GM21786 (cell line): ENCODE data around the gene FOXI1.

Experiments used
- ATAC-seq: cut with Tn5 transposase; IDR thresholded peaks from one replicate; pipeline ENCODE4 v1.9.1; 2021; ENCODE audit not compliant: unreplicated experiment

FOXI1 gene

DNA sequence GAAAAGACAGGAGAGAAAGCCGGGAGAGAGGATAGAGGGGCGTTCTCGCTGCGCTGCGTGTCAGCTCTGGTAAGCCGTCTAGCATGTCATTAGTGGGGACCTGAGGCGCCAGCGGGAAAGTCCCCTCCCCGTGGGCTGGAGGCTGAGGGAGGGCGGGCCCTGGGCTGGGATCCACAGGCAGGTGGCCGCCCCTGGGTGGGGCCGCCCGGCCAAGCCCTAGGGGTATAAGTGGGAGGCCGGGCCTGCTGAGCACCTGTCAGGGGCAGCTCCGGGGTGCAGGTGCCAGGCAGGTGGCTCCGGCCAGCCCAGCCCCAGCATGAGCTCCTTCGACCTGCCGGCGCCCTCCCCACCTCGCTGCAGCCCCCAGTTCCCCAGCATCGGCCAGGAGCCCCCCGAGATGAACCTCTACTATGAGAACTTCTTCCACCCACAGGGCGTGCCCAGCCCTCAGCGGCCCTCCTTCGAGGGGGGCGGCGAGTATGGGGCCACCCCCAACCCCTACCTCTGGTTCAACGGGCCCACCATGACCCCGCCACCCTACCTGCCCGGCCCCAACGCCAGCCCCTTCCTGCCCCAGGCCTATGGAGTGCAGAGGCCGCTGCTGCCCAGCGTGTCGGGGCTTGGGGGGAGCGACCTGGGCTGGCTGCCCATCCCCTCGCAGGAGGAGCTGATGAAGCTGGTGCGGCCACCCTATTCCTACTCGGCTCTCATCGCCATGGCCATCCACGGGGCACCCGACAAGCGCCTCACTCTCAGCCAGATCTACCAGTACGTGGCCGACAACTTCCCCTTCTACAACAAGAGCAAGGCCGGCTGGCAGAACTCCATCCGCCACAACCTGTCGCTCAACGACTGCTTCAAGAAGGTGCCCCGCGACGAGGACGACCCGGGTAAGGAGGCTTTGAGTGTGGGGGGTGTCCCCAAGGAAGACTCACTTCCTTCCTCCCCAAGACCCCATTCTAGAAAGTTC, at the start of gene FOXI1:
Gene FOXI1, plus strand, starts transcription at position 256 of the 970 bp plus-strand sequence. Its CDS starts 61 bp downstream, at position 317.
- ATAC-seq, result no peak

DNA sequence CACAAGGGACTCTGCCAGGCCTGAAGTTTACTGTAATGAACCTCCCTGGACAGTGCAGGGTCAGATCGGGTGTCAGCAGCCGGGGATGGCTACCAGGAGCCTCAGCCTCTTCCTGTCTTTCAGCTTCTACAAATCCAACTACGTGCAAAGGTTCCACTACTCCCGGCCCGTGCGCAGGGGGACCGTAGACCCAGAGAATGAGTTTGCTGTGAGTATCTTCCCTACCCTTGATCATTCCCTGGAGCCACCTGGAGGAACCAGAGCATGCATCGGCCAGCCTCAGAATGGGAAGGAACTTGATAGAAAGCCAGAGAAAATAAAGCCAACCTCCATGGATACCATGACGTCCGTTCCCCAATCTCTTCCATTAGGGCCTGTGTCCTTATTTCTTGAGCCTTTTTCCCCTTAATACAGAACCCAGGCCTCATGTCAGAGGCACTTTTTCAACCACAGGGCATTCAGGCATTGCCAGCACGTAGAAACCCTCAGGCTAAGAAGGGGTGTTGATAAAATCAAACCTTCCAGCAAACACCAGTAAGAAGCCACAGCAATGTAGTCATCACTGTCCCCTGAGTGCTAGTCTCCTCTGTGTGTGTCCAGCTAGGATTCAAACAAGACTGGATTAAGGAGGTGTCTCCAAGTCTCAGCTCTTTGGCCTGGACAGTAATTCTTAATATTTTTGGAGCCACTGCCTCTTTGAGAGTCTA, 49.0 kb upstream of the FOXI1 start:
- ATAC-seq, result no peak

DNA sequence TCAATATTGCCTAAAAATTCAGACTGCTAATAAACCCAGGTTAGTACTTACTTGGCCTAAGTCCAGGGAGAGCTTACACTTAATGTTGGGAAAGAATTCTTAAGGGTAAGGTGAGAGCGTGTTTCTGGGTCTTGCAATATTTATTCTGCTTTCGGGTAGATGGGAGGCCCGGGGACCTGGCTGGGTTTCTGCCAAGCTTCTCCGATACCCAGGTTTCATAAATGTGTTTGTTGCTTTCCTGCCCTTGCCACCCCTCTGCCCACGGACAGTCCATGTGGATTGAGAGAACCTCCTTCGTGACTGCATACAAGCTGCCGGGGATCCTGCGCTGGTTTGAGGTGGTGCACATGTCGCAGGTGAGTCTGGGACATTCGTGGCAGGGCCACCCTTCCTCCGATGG, 48.4 kb upstream of the FOXI1 start:
- no peak for ATAC-seq

DNA sequence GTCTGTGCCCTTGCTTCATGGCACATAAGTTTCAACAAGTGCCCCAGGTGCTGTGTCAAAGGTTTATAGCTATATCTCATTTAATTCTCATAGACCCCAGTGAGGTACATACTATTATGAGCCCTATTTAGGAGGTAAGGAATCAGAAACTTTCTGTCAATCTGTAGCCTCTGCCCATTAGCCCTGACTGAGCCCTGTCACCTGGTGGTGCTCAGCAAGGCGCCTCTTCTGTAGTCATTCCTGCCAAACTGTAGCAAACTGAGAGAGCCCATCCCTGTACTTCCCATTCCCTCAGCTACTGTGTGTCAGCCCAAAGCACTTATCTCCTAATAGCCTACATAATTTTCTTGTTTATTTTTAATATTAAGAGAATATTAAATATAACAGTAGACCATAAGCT, 46.5 kb upstream of the FOXI1 start:
- no peak for ATAC-seq

DNA sequence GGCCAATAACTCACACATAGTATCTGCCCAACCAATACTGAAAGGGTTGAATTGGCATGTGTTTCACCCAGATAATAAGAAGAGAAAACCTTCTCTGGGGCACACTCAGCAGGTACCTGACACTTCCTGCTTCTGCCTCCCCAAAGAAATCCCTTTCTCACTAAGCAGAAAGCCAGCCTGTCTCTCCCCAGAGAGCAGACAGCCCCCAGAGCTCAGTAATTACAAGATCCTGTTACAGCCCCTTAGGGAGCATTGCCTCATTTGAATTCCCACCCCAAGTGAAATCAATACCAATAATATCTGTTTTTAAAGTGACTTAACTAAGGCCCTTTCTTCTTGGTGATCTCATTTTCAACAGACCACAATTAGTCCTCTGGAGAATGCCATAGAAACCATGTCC, 38.5 kb upstream of the FOXI1 start:
- peak; percentile 55 for ATAC-seq

DNA sequence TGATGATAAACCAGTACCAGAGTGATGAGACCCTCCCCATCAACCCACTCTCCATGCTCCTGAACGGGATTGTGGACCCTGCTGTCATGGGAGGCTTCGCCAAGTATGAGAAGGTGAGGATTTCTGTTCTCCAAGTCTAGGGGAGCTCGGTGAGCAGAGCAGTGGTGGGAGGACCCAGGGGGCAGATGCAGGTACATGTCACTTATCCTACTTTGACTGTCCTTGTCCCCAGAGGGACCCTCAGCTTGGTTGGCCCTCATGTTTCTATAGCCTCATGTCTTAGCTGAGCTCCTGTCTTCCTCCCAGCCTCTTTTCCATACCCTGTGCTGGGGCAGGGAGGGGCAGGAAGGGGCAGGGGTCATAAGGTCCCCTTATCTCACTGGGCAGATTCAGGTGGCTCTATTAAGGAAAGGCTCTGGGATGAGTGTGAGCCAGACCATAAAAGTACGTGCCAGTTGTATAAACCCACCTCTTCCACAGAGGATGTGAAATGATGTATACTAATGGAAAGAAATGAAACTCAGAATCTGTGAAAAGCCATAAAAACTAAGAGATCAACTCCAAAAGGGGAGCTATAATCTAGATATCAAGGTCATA, 38.0 kb upstream of the FOXI1 start:
- ATAC-seq, result no peak

DNA sequence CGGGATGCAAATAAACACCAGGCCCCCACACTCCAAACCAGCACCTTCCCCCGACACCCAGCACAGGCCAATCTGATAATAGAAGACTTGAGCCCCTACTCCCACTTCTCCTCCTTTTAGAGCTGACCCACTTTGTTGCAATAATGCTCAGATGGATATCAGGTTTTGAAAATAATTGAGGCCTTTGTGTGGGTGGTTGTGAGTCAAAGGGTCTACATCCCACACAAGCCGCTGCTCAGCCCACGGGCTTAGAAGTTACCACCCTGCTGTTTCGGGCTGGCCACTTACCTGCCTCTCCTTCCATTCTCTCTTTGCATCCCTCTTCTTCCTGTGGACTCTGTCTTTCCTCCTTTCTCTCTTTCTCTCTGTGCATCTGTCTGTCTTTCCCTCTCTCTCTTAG, 36.2 kb upstream of the FOXI1 start:
- no peak for ATAC-seq

DNA sequence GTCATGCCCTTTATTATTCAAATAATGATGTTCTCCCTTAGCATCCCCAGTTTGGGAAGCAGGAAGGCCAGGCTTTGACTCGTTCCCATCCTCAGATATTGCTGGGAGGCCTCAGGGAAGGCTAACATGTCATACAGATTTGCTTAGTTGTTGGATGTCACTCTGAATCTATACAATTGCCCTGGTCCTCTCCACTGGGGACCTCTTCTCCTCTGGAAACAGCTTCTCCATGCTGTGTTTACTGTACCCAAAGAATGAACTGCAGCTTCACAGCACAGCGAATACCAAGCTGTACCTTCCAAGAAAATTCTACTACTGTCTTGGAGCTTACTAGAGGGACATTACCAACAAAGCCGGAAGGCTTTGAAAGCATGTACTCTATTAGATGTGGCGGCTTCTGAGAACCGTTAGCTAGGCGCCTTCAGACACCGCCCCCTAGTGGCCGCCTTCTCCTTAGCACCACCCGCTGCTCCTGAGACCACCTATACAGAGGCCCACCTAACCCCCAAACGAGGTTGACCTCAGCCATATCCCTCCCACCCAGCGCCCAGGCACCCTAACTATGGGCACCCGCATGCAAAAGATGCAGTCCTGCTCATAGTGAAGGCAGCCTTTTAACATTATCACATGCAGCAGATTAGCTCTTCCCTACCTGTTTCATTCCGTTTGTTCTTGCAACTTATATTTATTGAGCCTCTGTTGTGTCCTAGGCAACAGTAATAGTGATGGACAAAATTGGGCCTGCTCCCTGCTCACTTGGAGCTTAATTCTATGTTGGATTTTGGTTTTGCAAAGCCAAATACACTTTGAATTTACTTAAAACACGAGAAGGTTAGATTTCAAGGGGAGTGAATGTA, 34.9 kb upstream of the FOXI1 start:
- no peak for ATAC-seq

DNA sequence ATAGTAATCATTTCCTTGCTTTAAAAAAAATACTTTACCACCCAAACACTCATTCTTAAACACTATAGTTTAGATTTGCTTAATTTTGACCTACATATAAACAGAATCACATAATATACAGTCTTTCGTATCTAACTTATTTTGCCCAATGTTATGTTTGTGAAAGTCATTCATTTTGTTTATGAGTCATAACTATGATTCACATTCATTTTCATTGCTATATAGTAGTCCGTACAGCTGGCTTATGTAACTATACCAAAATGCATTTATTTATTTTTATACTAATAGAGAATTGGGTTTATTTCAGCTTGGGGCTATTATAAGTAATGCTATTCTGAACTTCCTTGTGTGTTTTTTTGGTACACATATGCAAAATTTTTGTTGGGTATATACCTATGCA, 33.9 kb upstream of the FOXI1 start:
- no peak for ATAC-seq

DNA sequence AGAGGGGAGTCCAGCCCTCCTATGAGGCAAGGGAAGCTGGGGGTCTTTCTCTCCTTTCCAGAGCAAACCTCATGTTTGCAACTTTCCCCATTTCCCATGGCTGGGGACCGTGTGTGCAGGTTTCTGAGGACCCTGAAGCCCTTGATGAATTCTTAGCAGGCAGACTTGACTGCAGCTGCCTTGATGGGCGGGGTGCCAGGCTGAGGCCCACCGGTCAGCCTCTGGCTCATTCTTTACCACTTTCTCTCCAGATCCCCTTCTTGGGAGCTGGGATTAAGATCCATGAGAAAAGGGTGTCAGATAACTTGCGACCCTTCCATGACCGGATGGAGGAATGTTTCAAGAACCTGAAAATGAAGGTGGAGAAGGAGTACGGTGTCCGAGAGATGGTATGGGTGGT, 30.0 kb upstream of the FOXI1 start:
- ATAC-seq, result no peak

DNA sequence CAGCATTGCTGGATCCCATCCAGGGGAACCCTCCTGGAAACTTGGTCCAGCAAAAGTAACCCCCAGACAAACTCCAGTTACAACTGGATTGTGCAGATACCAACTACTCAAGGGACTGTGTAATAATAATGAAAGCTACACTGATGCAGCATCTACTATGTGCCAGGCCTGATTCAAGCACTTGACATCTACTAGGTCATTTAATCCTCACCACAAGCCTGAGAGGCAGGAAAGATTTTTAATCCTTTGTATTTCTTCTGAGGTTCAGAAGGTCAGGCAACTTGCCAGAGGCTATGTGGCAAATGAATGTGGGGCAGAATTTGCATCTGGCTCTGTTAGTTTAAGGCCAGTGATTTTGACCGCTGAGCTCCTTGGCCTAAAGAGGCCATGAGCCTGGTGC, 29.5 kb upstream of the FOXI1 start:
- ATAC-seq, result no peak

DNA sequence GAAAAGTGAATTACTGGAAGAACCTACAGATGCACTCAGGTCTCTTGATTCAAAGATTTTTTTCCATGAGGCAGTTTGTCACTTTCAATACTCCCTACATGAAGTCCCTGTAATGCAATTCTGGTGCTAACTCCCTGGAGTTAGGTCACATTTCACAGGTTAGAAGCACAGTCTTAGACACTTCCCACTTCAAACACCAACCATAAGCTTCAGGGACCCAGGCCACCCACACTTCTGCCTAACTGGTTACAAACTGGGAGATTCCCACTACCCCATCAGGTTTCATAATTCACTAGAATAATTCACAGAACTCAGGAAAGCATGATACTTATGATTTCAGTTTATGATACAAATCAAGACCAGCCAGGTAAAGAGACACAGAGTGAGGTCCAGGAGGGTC, 29.0 kb upstream of the FOXI1 start:
- ATAC-seq, result no peak

DNA sequence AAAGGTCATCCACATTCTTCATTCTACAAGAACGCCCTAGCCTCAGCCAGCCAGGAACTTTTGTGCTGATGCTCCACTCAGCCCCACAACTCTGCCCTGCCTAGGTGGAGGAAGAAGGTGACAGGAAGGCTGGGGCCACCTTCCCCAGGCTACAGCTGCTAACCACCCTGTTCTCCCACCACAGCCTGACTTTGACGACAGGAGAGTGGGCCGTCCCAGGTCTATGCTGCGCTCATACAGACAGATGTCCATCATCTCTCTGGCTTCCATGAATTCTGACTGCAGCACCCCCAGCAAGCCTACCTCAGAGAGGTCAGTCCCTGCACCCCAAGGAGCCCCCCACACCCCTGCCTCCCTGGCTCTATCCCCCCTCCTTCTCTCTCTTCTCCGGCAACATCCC, 28.2 kb upstream of the FOXI1 start:
- ATAC-seq, result no peak

DNA sequence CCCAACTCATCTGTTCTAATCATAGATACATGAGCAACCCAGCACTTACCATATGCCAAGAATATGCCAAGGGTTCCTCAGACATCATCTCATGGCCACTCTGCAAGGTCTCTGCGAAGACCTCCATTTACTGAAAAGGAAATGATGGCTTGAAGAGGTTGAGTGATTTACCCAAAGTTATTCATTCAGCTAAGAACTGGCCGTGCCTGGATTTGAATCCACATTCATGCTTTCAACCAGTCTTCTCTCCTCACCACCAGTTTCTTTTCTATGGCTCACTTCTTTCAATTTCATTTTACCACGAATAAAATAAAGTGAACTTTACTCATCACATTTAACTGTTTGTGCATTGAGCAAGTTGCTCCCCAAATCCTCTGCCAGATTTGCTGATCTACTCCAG, 27.2 kb upstream of the FOXI1 start:
- ATAC-seq, result no peak

DNA sequence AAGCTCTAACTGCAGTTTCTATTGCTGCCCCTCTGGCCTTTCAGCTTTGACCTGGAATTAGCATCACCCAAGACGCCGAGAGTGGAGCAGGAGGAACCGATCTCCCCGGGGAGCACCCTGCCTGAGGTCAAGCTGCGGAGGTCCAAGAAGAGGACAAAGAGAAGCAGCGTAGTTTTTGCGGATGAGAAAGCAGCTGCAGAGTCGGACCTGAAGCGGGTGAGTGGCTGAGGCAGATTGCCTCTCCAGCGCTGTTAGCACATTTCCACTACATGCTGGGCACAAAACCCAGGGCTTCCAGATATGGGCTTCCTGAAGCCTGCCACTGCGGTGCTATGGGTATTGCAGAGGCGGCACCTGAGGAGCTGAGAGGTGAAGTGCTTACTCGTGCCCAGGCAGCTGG, 26.8 kb upstream of the FOXI1 start:
- no peak for ATAC-seq

DNA sequence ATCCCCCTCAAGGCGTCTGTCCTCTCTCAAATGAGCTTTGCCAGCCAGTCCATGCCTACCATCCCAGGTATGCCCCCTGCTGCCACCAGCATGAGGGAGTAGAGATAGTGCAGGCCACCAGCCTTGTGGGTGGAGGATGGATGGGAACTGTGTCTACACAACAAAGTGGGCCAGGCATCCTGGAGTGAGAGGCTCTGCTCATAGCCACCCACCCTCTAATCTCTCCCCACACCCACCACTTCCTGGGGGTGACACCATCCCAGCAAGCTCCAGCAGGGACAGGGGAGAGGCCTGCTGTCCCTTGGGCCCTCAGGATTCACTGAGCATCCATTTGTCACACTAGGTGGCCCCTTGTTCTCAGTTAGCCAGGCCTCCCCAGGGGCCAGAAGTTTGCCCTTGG, 25.5 kb upstream of the FOXI1 start:
- ATAC-seq, result no peak

DNA sequence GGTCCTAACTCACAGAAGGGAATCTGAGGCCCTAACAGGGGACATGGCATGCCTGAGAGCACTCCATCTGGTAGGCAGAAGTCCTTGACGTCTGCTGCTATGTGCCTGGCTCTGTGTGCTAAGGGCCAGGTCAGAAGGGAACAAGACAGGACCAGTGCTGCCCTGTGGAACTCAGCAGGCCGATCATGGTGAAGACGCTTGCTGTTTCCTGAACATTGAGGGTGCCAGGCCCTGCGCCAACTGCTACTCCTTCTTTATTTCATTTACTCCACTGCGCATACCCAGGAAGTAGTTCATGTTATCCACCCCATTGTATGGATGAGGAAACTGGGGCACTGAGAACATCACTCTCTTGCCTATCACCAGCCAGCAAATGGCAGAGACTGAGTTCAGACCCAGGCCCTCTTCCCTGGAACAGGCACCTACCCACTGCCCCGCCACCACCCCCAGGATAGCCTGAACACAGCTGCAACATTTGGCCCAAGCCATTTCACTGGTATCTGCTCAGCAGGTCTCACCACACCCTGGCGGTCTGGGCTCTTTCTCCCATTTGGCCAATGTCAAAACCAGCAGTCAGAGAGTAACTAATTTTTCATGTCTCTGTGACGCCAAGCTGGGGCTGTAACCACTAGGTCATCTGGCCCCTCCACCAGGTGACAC, 24.8 kb upstream of the FOXI1 start:
- ATAC-seq, result no peak

DNA sequence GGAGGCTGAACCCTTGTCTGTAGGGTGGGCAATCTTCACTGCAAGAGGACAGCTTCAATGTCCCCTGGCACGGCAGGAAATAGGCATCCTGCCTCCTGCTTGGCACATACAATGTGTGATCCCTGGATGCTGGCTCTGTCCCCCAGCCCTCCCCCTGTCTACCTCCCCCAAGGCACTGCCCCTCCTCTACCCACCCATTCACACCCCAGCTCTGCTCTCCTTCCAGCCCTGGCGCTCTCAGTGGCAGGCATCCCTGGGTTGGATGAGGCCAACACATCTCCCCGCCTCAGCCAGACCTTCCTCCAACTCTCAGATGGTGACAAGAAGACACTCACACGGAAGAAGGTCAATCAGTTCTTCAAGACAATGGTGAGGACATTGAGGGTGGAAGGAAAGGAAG, 24.1 kb upstream of the FOXI1 start:
- ATAC-seq, result no peak

DNA sequence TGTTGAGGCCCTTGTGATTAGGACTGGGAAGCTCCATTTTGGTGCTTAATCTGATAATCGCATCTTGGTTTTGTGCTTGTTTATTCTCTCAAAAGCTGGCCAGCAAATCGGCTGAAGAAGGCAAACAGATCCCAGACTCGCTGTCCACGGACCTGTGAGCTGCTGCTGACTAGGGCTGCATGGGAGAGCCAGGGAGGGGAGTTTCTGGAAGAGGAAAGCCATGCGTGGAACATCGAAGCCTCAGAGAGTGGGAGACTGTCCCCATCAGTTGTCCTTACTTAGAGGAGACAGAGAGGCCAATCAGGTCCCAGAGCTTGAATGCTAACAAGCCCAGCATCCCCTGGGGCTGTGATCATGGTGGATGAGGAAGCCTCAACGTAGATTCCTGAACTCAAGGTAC, 23.0 kb upstream of the FOXI1 start:
- ATAC-seq, result no peak

DNA sequence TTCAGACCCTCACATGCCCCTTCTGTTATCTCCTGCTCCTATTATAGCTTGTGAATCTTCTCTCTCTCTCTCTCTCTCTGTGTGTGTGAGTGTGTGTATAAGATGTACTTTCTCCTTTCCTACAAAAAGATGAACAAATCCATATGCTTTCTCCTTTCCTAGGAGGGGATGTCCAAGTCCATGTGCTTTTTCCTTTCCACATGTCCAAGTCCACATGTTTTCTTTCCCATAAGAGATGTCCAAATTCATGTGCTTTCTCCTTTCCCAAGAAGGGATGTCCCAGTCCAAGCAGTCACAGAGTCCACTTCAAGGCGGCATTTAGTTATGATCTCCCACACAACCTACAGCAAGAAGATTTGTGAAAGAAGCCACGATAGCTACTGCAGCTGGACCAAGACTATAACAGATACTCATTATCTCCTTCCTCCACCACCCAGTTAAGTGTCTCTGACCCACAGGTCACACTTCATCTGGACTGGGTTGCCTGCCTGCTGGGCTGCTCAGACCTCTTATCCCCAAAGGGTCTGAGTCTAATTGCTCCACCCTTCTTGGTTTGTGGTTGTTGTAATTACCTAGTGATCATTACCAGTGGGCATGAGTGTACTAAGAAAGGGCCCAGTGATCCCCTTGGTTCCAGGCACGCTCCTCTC, 18.4 kb upstream of the FOXI1 start:
- no peak for ATAC-seq
